GM23248 (cell line): ENCODE data around the gene IFNGR1. TPM values are rescaled to one million over a fixed set of nuclear protein-coding genes. Genes with fewer than 3 reads are reported as not detected.

Experiments used
- DNase-seq: peaks from one replicate; pipeline ENCODE4 v3.0.0-alpha.2; 2015
- H2AFZ ChIP-seq: fragments of 200-600 bp; sonication (generic); 2 replicates; pipeline ENCODE4 v1.6.1; 2016; ENCODE audit warnings: antibody characterized with exemption
- H3F3A ChIP-seq: fragments of 200-600 bp; sonication (generic); 2 replicates; pipeline ENCODE4 v1.6.1; 2016; ENCODE audit warnings: mild to moderate bottlenecking, antibody characterized with exemption, mixed run types; ENCODE audit not compliant: insufficient read depth
- H3K27ac ChIP-seq: fragments of 200-600 bp; sonication (generic); 2 replicates; pipeline ENCODE4 v1.5.1; 2016; ENCODE audit warnings: mild to moderate bottlenecking
- H3K27me3 ChIP-seq: fragments of 200-600 bp; sonication (generic); replicated peaks from 2 replicates; pipeline ENCODE4 v1.6.1; 2016; ENCODE audit warnings: mild to moderate bottlenecking; ENCODE audit not compliant: insufficient read depth
- H3K36me3 ChIP-seq: fragments of 200-600 bp; sonication (generic); 2 replicates; pipeline ENCODE4 v1.6.1; 2016; ENCODE audit warnings: low read depth, mild to moderate bottlenecking
- H3K4me1 ChIP-seq: fragments of 200-600 bp; sonication (generic); 2 replicates; pipeline ENCODE4 v1.6.1; 2016; ENCODE audit warnings: mild to moderate bottlenecking; ENCODE audit not compliant: insufficient read depth
- H3K4me2 ChIP-seq: fragments of 200-600 bp; sonication (generic); one replicate; pipeline ENCODE4 v1.6.1; 2016; ENCODE audit warnings: mild to moderate bottlenecking; ENCODE audit not compliant: unreplicated experiment
- H3K4me3 ChIP-seq: fragments of 200-600 bp; sonication (generic); 2 replicates; pipeline ENCODE4 v1.5.1; 2016; ENCODE audit warnings: mild to moderate bottlenecking
- H3K79me2 ChIP-seq: fragments of 200-600 bp; sonication (generic); 2 replicates; pipeline ENCODE4 v1.6.1; 2016; ENCODE audit warnings: mild to moderate bottlenecking; ENCODE audit not compliant: insufficient read depth
- H3K9ac ChIP-seq: fragments of 200-600 bp; sonication (generic); 2 replicates; pipeline ENCODE4 v1.6.1; 2016; ENCODE audit warnings: mild to moderate bottlenecking
- H3K9me2 ChIP-seq: fragments of 200-600 bp; sonication (generic); 2 replicates; pipeline ENCODE4 v1.6.1; 2016; ENCODE audit warnings: mixed run types, mild to moderate bottlenecking, moderate library complexity; ENCODE audit not compliant: insufficient read depth
- H3K9me3 ChIP-seq: fragments of 200-600 bp; sonication (generic); one replicate; pipeline ENCODE4 v1.6.1; 2017; ENCODE audit warnings: low read depth
- H4K20me1 ChIP-seq: fragments of 200-600 bp; sonication (generic); 2 replicates; pipeline ENCODE4 v1.6.0; 2016; ENCODE audit not compliant: insufficient read depth
- EZH2 ChIP-seq: fragments of 200-600 bp; sonication (generic); IDR thresholded peaks from 2 replicates; pipeline ENCODE4 v1.6.1; 2018; ENCODE audit warnings: antibody characterized with exemption, mild to moderate bottlenecking; ENCODE audit not compliant: insufficient read depth, poor library complexity, severe bottlenecking
- EZH2phosphoT487 ChIP-seq: fragments of 200-600 bp; sonication (generic); IDR thresholded peaks from 2 replicates; pipeline ENCODE4 v1.6.1; 2018; ENCODE audit warnings: antibody characterized with exemption, moderate library complexity, mild to moderate bottlenecking, low read depth; ENCODE audit not compliant: insufficient read depth
- WGBS, 2 experiments: methylation state at CpG; one replicate each; pipeline ENCODE4 v1.1.6; 2015 to 2017; ENCODE audit warnings: low lambda C conversion rate in 2 of 2, low coverage in 1 of 2; ENCODE audit errors: missing lambda C conversion rate in 2 of 2; 5-methylcytosine and 5-hydroxymethylcytosine counted together
- in situ Hi-C: fragments of 300-500 bp; cut with MboI; formaldehyde crosslinking; loops from 2 replicates; pipeline ENCODE4 v1.15.0; 2020
- polyA plus RNA-seq: library from polyadenylated mRNA; unstranded; fragments of >200 nt; fragmentation: Nextera tagmentation; extraction: Ambion mirVana; gene quantifications from 2 replicates; pipeline ENCODE4 v1.2.1, GENCODE V29; 2016
- total RNA-seq: library from RNA; depleted of rRNA; stranded (reverse); fragments of >200 nt; shearing (Covaris generic); gene quantifications from 2 replicates; pipeline ENCODE4 v1.2.3, GENCODE V29; 2014

The IFNGR1 gene
- total and polyA plus RNA-seq, 2 experiments from 2014 or later: 58.8 to 61.6 TPM

- Histone ChIP-seq H3K27ac (no peak overlapping the region), H3K9ac (no peak overlapping the region), H3K4me1 (no peaks in the 10 kb centered on the region), H3K27me3 (no peaks in the 10 kb centered on the region), H3K9me2 (no peaks in the 10 kb centered on the region), H2AFZ (no peak overlapping the region), H4K20me1 (no peaks in the 10 kb centered on the region), H3K9me3 (peaks cover 3% of the 10 kb centered on the region), H3F3A (no peaks in the 10 kb centered on the region), H3K4me2 (no peak overlapping the region), H3K79me2 (no peaks in the 10 kb centered on the region), H3K36me3 (no peaks in the 10 kb centered on the region), H3K4me3 (no peak overlapping the region)
- 29 to 34% methylated on average over 3 of the region's 3 CpGs for WGBS, 2 experiments
- TF ChIP-seq EZH2phosphoT487 (no peak), EZH2 (no peak)
- DNase-seq: no peak
- in situ Hi-C loops: no loop called here
Measured at GRCh38 chr6:137185290-137185689, 33.9 kb downstream of the IFNGR1 start.

DNA sequence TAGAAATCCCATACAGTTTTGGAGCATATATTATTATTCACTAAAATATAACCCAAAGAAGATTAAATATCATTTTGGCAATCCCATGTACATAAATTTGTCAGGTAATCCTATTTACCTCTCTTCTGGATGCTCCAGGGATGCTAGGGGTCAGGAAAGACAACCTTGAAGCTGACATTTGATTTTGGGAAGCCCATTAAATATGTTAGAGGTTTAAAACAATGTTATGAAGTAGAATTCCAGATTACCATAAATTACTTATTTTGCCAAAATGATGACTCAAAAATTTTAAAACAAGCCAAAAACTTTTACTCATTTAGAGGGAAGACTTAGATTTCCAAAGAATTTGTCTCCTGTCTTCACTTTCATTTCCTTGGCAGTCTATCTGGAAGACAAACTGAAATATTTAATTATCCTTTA, 36.5 kb downstream of the IFNGR1 start:
- no peak overlapping the region for H2AFZ ChIP-seq
- no peaks in the 10 kb centered on the region for H3K36me3 ChIP-seq
- no peaks in the 10 kb centered on the region for H3K9me3 ChIP-seq

GRCh38 chr6:137181891-137182653, 37.1 kb downstream of the IFNGR1 start:
- H3K9ac ChIP-seq: no peak overlapping the region
- in situ Hi-C loops: no loop called here
- no peaks in the 10 kb centered on the region for H3K27me3 ChIP-seq
- DNase-seq: no peak
- no peaks in the 10 kb centered on the region for H3K9me3 ChIP-seq
- no peak overlapping the region for H3K27ac ChIP-seq
- WGBS, 2 experiments: 9 to 17% methylated on average over 3 of the region's 3 CpGs
- H3K36me3 ChIP-seq: no peaks in the 10 kb centered on the region
- no peaks in the 10 kb centered on the region for H3K9me2 ChIP-seq
- no peak overlapping the region for H2AFZ ChIP-seq
- no peaks in the 10 kb centered on the region for H3F3A ChIP-seq
- no peaks in the 10 kb centered on the region for H4K20me1 ChIP-seq
- H3K4me2 ChIP-seq: no peak overlapping the region
- TF ChIP-seq EZH2phosphoT487: no peak
- TF ChIP-seq EZH2: no peak
- H3K4me1 ChIP-seq: no peaks in the 10 kb centered on the region
- H3K79me2 ChIP-seq: no peaks in the 10 kb centered on the region
- H3K4me3 ChIP-seq: no peak overlapping the region

More for the DNA sequence above, 36.5 kb downstream of the IFNGR1 start:
- TF ChIP-seq EZH2: no peak
- no peak for TF ChIP-seq EZH2phosphoT487
- no peak overlapping the region for H3K4me3 ChIP-seq
- H3K27ac ChIP-seq: no peak overlapping the region
- H4K20me1 ChIP-seq: no peaks in the 10 kb centered on the region
- no peaks in the 10 kb centered on the region for H3K27me3 ChIP-seq
- in situ Hi-C loops: no loop called here
- DNase-seq: no peak
- no peaks in the 10 kb centered on the region for H3K9me2 ChIP-seq
- H3K9ac ChIP-seq: no peak overlapping the region
- no peaks in the 10 kb centered on the region for H3K79me2 ChIP-seq
- H3K4me1 ChIP-seq: no peaks in the 10 kb centered on the region
- no peaks in the 10 kb centered on the region for H3F3A ChIP-seq
- H3K4me2 ChIP-seq: no peak overlapping the region

- no peaks in the 10 kb centered on the region for H3F3A ChIP-seq
- H3K4me2 ChIP-seq: no peak overlapping the region
- no peaks in the 10 kb centered on the region for H3K9me3 ChIP-seq
- H3K36me3 ChIP-seq: no peaks in the 10 kb centered on the region
- H3K4me3 ChIP-seq: no peak overlapping the region
- peaks cover 9% of the 10 kb centered on the region; the same call in 1 of the 2 replicates for H3K27me3 ChIP-seq
- H3K79me2 ChIP-seq: no peaks in the 10 kb centered on the region
- no peak for DNase-seq
- TF ChIP-seq EZH2 (no peak), EZH2phosphoT487 (no peak)
- in situ Hi-C loops: no loop called here
- no peaks in the 10 kb centered on the region for H4K20me1 ChIP-seq
- H3K4me1 ChIP-seq: no peaks in the 10 kb centered on the region
- no peak overlapping the region for H3K9ac ChIP-seq
- no peak overlapping the region for H3K27ac ChIP-seq
- WGBS, 2 experiments: 38 to 46% methylated on average over 1 of the region's 1 CpG
- no peak overlapping the region for H2AFZ ChIP-seq
- H3K9me2 ChIP-seq: no peaks in the 10 kb centered on the region
Measured at GRCh38 chr6:137177611-137178010, 41.6 kb downstream of the IFNGR1 start.

DNA sequence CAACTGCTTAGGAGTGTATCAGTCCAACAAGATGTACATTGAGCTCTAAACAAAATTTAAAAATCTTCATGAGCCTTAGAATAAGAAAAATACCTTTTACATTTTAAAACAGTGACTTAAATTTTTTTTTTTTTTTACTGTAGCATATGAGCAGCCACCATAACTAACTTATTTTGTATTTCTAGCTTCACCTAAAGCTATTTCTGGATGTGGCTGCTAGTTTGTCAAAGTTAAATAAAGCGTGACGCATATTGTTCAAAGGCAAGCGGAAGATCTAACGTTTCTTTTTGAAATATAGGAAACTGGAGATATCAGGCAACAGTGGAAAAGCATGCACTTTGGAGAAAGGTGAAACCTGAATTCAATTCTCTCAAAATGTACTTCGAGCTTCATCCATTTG, 42.5 kb downstream of the IFNGR1 start:
- in situ Hi-C loops: no loop called here
- no peaks in the 10 kb centered on the region for H3F3A ChIP-seq
- no peak for TF ChIP-seq EZH2
- no peak overlapping the region for H3K9ac ChIP-seq
- no peak overlapping the region for H3K4me2 ChIP-seq
- 69 to 78% methylated on average over 5 of the region's 5 CpGs for WGBS, 2 experiments
- no peaks in the 10 kb centered on the region for H3K9me3 ChIP-seq
- no peaks in the 10 kb centered on the region for H4K20me1 ChIP-seq
- H3K9me2 ChIP-seq: no peaks in the 10 kb centered on the region
- no peaks in the 10 kb centered on the region for H3K36me3 ChIP-seq
- no peak overlapping the region for H2AFZ ChIP-seq
- H3K79me2 ChIP-seq: no peaks in the 10 kb centered on the region
- H3K27me3 ChIP-seq: peaks cover 9% of the 10 kb centered on the region; the same call in 1 of the 2 replicates
- no peak overlapping the region for H3K4me3 ChIP-seq
- no peaks in the 10 kb centered on the region for H3K4me1 ChIP-seq
- DNase-seq: no peak
- no peak overlapping the region for H3K27ac ChIP-seq
